ENCODE data around the gene KCNAB2.

- no peak for TF ChIP-seq POLR2A (IDR thresholded peaks at IDR 0.05)
- no peak for TF ChIP-seq CTCF (IDR thresholded peaks at IDR 0.05)
- TF ChIP-seq POLR2AphosphoS5 (IDR thresholded peaks at IDR 0.05) = no peak
Measured at GRCh38 chr1:6069573-6069972, 23.9 kb downstream of the KCNAB2 start.

Measured in prostate gland (tissue), 2 donors.